GM21447 (cell line): Measurements from ENCODE around the gene MPRIP.

Experiments used
- ATAC-seq: cut with Tn5 transposase; IDR thresholded peaks from one replicate; pipeline ENCODE4 v1.9.1; 2021; ENCODE audit not compliant: unreplicated experiment

The MPRIP gene

DNA sequence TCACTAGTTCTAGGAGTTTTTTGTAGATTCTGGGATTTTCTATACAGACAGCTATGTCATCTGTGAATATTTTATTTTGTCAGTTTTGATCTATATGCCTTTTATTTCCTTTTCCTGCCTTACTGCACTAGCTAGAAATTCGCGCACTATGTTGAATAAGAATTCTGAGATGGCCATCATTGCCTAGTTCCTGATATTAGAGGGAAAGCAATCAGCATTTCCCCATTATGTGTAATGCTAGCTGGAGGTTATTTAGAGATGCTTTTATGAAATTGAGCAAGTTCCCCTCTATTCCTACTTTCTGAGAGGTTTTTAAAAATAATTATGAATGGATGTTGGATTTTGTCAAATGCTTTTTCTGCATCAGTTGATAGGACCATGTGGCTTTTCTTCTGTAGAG is 23.8 kb downstream of the MPRIP start:
- ATAC-seq = no peak

- ATAC-seq = no peak
Measured at GRCh38 chr17:17067257-17067656, 25.0 kb downstream of the MPRIP start.

- ATAC-seq = no peak
Measured at GRCh38 chr17:17069849-17070248, 27.6 kb downstream of the MPRIP start.

DNA sequence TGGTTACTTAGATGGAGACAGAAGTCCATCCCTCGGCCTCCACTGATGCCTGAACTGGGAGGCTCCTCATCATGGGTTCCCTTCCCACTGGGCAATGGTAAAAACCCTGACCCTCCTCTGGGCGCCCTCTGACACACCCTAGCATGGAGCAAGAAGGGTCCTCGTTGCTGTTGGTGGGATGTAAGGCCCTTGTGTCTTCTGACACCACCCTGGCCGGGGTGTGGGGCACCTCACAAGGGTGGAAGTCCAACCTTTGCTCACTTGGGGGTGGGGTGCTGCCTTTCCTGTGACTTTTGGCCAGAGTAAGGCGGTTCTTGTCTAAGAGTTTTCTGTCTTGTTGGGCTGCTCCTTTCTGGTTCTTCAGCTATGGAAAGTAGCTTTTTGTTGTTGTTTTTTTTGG is 28.7 kb downstream of the MPRIP start:
- no peak for ATAC-seq

- no peak for ATAC-seq
Measured at GRCh38 chr17:17071531-17072360, 29.5 kb downstream of the MPRIP start.

DNA sequence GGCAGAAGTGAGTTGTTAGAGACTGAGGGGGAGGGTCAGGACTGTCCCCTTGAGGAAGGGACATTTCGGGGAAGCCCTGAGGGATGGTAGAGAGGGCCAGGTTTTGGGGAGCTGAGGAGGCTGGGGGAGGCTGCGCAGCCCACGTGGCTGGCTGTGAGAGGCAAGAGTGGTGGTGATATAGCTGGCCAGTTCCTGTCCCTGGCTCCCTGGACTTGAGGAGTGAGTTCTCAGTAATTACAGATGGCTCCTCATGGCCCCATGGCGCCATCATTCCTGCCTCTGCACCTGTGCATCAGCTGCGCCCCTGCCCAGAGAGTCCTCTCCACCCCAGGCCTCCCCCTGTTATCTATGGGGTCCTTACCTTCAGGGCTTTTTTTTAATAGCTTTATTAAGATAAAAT is 30.3 kb downstream of the MPRIP start:
- ATAC-seq = no peak

DNA sequence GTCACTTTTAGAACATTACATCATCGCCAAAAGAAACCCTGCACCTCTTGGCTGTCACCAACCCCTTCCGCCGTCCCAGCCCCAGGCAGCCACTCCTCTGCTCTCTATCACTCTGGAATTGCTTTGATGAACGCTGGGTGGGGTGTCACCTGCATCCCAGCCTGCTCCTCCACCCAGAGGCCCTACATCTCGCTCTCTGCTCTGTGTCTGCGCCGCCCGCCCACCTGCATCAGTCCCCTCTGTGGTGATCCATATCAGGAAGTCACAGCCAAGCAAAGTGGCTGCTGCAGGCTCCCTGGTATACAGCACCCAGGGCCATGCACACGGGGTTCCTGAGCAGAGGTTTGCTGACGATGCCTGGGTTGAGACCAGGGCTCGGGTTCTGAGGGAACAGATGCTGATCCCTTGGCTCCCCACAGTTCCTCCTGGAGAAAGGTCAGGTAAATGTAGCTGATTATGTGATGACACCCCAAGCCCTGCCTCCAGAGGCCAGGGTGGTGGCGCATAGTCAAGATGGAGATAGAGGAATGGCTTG is 30.8 kb downstream of the MPRIP start:
- ATAC-seq = no peak

- ATAC-seq = no peak
Measured at GRCh38 chr17:17073581-17074403, 31.5 kb downstream of the MPRIP start.

- ATAC-seq = no peak
Measured at GRCh38 chr17:17075125-17075781, 33.0 kb downstream of the MPRIP start.

GRCh38 chr17:17076066-17076465 is 33.8 kb downstream of the MPRIP start:
- no peak for ATAC-seq

DNA sequence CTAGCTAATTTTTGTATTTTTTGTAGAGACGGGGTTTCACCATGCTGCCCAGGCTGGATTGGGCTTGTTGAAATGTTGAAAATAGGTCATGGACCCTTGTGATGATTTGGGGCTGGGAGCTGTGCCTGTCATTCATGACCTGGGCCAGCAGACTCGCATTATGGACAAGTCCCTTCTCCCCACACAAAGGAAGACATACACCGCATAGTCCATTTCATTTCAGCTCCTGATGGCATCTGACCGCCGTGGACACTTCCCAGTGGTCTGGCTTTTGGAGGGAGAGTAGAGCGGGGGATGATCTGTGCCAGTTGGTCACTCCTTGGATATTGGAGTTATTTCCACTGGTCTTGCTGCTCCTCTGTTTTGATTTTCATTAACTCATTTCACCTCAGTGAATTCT is 34.8 kb downstream of the MPRIP start:
- ATAC-seq = no peak

GRCh38 chr17:17077861-17078732 is 35.8 kb downstream of the MPRIP start:
- no peak for ATAC-seq

GRCh38 chr17:17078832-17079231 is 36.6 kb downstream of the MPRIP start:
- ATAC-seq = no peak

GRCh38 chr17:17079336-17079735 is 37.1 kb downstream of the MPRIP start:
- no peak for ATAC-seq

DNA sequence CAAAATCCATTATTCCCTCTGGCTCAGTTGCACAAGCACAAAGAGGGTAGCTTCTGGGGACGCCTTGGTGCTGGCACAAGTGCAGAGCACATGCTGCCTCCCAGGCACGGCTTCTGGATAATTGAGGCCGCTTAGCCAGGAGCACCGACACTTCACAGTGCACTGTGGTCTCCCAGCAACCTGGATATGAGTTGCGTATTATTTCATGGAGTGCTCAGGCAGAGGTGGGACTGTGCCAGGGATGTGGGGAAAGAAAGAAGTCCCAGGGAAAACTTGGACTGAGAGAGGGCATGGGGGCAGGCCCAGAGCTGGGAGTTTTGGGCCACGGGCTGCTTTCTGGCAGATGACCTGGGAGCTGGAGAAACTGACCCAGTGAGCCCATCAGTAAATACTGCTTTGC is 37.5 kb downstream of the MPRIP start:
- no peak for ATAC-seq

DNA sequence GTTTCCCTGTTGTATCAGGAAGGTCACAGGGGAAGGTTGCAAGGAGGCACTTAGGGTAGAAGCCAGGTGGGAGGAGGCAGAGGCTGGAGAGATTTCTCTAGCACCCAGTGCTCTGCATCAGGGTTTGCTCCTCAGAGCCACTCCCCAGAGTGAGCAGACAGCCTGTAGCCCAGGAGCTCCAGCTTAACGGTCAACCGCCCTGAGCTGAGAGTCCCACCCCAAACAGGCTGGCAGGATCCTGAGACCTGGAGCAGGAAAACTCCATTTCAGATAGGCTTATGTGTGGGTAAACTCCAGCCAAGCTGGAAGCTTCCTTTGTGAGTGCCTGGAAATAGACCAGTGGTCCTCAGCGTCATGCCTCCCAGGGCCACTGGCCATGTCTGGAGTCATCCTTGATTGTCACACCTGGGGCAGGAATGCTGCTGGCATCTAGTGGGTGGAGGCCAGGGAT is 37.9 kb downstream of the MPRIP start:
- no peak for ATAC-seq

DNA sequence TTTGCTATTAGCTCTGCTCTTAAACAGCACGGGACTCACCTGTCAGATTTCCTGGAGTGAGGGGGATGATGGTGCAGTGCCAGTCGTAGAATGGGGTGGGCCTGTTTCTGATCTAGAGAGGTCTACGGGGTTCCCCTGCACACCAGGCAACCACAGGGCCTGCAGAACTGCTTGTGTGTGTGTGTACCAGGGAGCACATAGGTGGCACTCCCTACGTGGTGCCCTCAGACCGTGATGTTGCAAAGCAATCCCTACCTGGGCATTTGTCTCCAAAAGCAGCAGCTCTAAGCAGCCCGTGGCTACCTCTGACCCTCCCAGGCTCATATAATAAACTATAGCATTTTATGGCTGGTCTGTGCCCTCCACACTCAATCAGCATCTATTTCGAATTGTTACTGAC is 38.5 kb downstream of the MPRIP start:
- no peak for ATAC-seq

DNA sequence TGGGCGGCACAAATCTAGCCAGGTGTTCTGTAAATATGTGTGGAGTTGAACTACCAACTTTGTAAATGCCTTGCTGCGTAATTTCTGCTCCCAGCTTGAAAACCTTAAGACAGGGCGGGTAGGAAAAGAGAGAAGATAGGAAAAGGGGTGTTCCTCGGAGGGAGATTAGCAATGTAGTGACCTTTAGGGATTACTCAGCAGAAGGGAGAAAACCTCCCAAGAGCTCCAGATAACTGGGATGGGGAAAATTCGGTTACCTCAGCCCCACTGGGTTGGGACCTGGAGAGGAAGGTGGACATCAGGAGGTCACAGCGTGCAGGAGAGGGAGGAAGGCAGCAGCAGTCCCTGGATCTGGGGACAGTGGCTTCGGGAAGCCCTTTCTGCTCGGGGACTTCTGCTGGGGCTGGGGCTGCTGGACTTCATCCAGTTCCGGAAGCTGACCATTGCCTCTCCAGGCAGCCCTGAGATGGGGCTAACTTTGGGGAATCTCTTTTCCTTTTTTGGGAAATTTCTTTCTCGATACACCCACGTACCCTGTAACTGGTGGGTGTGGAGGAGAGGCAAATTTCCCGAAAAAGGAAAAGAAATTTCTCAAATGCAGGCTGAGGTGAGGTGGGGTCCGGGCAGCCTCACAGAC is 39.2 kb downstream of the MPRIP start:
- no peak for ATAC-seq

DNA sequence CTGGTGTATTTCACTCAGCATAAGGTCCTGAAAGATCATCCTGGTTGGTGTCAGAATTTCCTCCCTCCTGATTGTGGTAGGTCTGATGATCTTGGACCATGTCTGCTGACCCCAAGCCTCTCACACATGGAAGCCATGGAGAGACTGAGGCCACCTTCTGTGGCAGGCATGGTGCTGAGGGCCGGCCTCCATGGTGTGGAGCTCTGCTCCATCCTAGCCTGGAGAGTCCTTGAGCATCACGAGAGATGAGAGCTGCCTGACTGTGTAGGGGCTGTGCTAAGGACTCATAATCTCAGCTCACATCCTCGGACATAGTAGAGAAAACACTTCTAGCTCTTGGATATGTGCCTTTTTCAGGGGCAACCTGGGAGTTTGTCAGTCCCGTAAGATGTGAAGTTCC is 40.6 kb downstream of the MPRIP start:
- ATAC-seq = no peak

- ATAC-seq = no peak
Measured at GRCh38 chr17:17084317-17084835, 42.1 kb downstream of the MPRIP start.
